Panc1 (cell line): ENCODE measurements around the gene STK16. TPM values are rescaled to one million over a fixed set of nuclear protein-coding genes. Genes with fewer than 3 reads are reported as not detected.
A peak's percentile ranks its signal among the peaks of the same experiment; 100 is the strongest.

Experiments
- ATAC-seq: fragments of 200-7000 bp; cut with Tn5 transposase; 2 replicates; pipeline ENCODE4 v1.9.1; 2020; ENCODE audit warnings: mild to moderate bottlenecking, moderate library complexity
- BruUV-seq: library from RNA; stranded (reverse); fragments of 400-500 nt; replicated peaks from 2 replicates; lab custom pipeline; 2021; lab: Mats Ljungman, UMichigan
- CTCF ChIA-PET: fragments of 300-600 bp; sonication (Branson Sonifier 250); formaldehyde crosslinking; loops from one replicate; lab custom pipeline; 2022; ENCODE audit warnings: antibody characterized with exemption; lab: Charles Lee
- POLR2A ChIA-PET: fragments of 300-600 bp; sonication (Branson Sonifier 250); formaldehyde crosslinking; loops from one replicate; lab custom pipeline; 2022; ENCODE audit warnings: antibody characterized with exemption; lab: Charles Lee
- DNase-seq: peaks from one replicate; pipeline ENCODE4 v3.0.0-alpha.2; 2010; ENCODE audit warnings: low read depth, low spot score
- H3K27ac ChIP-seq: 2 replicates; pipeline ENCODE4 v1.5.1; 2011; ENCODE audit warnings: mild to moderate bottlenecking, low read length, inconsistent platforms
- H3K27me3 ChIP-seq: fragments of 200-500 bp; sonication (Bioruptor generic); 2 replicates; pipeline ENCODE4 v1.6.0; 2014; ENCODE audit warnings: low read length, inconsistent platforms; ENCODE audit not compliant: control insufficient read depth, insufficient read depth
- H3K36me3 ChIP-seq: fragments of 200-500 bp; sonication (Bioruptor generic); 2 replicates; pipeline ENCODE4 v1.5.1; 2014; ENCODE audit warnings: inconsistent platforms, mild to moderate bottlenecking, low read length, moderate library complexity; ENCODE audit not compliant: control insufficient read depth, insufficient read depth
- H3K4me1 ChIP-seq: 2 replicates; pipeline ENCODE4 v1.5.1; 2011; ENCODE audit warnings: inconsistent platforms, mild to moderate bottlenecking, low read length, moderate library complexity; ENCODE audit not compliant: control insufficient read depth, insufficient read depth
- H3K4me3 ChIP-seq, 2 experiments: 2 replicates each; pipeline ENCODE4 v1.5.1; 2011 to 2012; ENCODE audit warnings: low read depth in 2 of 2, low read length in 2 of 2, mild to moderate bottlenecking in 2 of 2, inconsistent platforms in 1 of 2, moderate library complexity in 1 of 2
- H3K9me3 ChIP-seq: fragments of 200-500 bp; sonication (Bioruptor generic); 2 replicates; pipeline ENCODE4 v1.5.1; 2014; ENCODE audit warnings: low read depth, mild to moderate bottlenecking, inconsistent platforms, low read length, moderate library complexity; ENCODE audit not compliant: control insufficient read depth, insufficient read depth
- POLR2AphosphoS5 ChIP-seq: IDR thresholded peaks from 2 replicates; pipeline ENCODE4 v1.6.1; 2012; ENCODE audit warnings: mild to moderate bottlenecking, low read depth, low read length, moderate library complexity
- SIN3A ChIP-seq: IDR thresholded peaks from 2 replicates; pipeline ENCODE4 v1.6.1; 2012; ENCODE audit warnings: low read depth, mild to moderate bottlenecking, low read length, moderate library complexity, borderline replicate concordance; ENCODE audit not compliant: insufficient read depth
- TCF7L2 ChIP-seq: IDR thresholded peaks from 2 replicates; pipeline ENCODE4 v1.6.1; 2011; ENCODE audit warnings: mild to moderate bottlenecking, low read depth, low read length, inconsistent platforms
- in situ Hi-C: cut with HindIII; loops from 2 replicates; pipeline ENCODE4 v1.10.0; 2016; ENCODE audit warnings: low sequenced_read_pairs, low pct_unique_long_range_greater_than_20kb
- intact Hi-C: fragments of 100-400 bp; cut with micrococcal nuclease; formaldehyde crosslinking; loops from one replicate; pipeline ENCODE4 v1.10.0; 2022; ENCODE audit not compliant: unreplicated experiment
- total RNA-seq: library from RNA; stranded (reverse); gene quantifications from one replicate; pipeline ENCODE4 v1.2.1, GENCODE V29; 2021; ENCODE audit not compliant: unreplicated experiment
- TF ChIP-seq, protein P1 (sequence below): fragments of 450-650 bp; IDR thresholded peaks from 2 replicates; pipeline ENCODE4 v1.5.1; 2017; ENCODE audit warnings: mild to moderate bottlenecking
- TF ChIP-seq, protein P2 (sequence below), 2 experiments: IDR thresholded peaks; 2 replicates each; pipeline ENCODE4 v1.6.1; 2011 to 2012; ENCODE audit warnings: low read depth in 2 of 2, control low read depth in 1 of 2, low read length in 1 of 2, mild to moderate bottlenecking in 1 of 2, moderate library complexity in 1 of 2; ENCODE audit not compliant: insufficient read depth in 1 of 2

STK16 gene
- total RNA-seq, 1 experiment from 2014 or later, result 29.9 TPM

DNA sequence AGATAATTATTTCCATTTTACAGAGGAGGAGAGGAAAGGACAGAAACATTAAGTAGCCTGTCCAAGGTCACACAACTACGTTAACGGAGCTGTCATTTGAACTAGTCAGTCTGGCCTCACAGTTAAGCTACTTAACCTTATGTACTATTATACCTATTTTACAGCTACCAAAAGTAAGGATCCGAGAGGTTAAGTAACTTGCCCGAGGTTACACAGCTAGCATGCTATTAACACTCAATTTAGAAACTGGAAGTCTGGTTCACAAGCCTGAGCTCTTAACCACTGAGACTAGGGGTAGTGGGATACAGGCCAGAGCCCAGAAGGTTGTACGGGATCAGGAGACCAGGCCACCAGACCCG lies 511 bp upstream of the STK16 start:
- TF ChIP-seq TCF7L2 (no peak), SIN3A (no peak), POLR2AphosphoS5 (no peak)
- TF ChIP-seq, protein P1, sequence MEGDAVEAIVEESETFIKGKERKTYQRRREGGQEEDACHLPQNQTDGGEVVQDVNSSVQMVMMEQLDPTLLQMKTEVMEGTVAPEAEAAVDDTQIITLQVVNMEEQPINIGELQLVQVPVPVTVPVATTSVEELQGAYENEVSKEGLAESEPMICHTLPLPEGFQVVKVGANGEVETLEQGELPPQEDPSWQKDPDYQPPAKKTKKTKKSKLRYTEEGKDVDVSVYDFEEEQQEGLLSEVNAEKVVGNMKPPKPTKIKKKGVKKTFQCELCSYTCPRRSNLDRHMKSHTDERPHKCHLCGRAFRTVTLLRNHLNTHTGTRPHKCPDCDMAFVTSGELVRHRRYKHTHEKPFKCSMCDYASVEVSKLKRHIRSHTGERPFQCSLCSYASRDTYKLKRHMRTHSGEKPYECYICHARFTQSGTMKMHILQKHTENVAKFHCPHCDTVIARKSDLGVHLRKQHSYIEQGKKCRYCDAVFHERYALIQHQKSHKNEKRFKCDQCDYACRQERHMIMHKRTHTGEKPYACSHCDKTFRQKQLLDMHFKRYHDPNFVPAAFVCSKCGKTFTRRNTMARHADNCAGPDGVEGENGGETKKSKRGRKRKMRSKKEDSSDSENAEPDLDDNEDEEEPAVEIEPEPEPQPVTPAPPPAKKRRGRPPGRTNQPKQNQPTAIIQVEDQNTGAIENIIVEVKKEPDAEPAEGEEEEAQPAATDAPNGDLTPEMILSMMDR, result no peak
- TF ChIP-seq, protein P2, sequence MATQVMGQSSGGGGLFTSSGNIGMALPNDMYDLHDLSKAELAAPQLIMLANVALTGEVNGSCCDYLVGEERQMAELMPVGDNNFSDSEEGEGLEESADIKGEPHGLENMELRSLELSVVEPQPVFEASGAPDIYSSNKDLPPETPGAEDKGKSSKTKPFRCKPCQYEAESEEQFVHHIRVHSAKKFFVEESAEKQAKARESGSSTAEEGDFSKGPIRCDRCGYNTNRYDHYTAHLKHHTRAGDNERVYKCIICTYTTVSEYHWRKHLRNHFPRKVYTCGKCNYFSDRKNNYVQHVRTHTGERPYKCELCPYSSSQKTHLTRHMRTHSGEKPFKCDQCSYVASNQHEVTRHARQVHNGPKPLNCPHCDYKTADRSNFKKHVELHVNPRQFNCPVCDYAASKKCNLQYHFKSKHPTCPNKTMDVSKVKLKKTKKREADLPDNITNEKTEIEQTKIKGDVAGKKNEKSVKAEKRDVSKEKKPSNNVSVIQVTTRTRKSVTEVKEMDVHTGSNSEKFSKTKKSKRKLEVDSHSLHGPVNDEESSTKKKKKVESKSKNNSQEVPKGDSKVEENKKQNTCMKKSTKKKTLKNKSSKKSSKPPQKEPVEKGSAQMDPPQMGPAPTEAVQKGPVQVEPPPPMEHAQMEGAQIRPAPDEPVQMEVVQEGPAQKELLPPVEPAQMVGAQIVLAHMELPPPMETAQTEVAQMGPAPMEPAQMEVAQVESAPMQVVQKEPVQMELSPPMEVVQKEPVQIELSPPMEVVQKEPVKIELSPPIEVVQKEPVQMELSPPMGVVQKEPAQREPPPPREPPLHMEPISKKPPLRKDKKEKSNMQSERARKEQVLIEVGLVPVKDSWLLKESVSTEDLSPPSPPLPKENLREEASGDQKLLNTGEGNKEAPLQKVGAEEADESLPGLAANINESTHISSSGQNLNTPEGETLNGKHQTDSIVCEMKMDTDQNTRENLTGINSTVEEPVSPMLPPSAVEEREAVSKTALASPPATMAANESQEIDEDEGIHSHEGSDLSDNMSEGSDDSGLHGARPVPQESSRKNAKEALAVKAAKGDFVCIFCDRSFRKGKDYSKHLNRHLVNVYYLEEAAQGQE (IDR thresholded peaks at IDR 0.05; ENCODE audit: insufficient read depth in 1 of 2, low read depth in 2 of 2, low read length in 1 of 2), result no peak
- intact Hi-C loops, result no loop called here
- no peaks in the 10 kb centered on the region; the same call in 1 of the 2 replicates for H3K36me3 ChIP-seq
- no peaks in the 10 kb centered on the region for H3K27me3 ChIP-seq
- no peak for ATAC-seq
- no peak for DNase-seq
- BruUV-seq, result TSS peak; percentile 91
- H3K4me1 ChIP-seq, result peaks cover 34% of the 10 kb centered on the region
- POLR2A ChIA-PET, result interaction anchor here (0.5 to 1.5 kb wide), 6 partner anchors 10 to 255 kb away, joined by 3 to 11 read pairs (median 4); partner anchors contain the start of genes ANKZF1, ATG9A and TUBA4A
- no peaks in the 10 kb centered on the region for H3K9me3 ChIP-seq
- in situ Hi-C loops, result no loop called here
- CTCF ChIA-PET, result no interaction called here
- H3K27ac ChIP-seq, result peak overlapping the region; percentile 81
- H3K4me3 ChIP-seq, result peak overlapping the region; percentile 84 to 94

DNA sequence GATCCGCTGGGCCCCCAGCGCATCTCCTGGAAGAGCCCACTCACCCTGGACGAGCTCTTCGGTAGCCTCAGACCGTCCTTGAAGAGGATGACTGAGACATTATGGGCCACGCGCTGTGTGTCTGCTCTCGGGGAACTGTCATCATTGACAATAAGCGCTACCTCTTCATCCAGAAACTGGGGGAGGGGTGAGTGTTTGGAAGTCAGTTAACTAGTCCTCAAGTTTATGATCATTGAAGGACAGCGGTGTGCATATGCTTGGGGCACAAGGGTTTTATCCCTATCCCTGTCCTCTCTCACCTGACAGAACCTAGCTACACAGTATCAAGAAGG lies 586 bp downstream of the STK16 start:
- Histone ChIP-seq H3K4me1 (peaks cover 39% of the 10 kb centered on the region), H3K36me3 (no peaks in the 10 kb centered on the region; the same call in 1 of the 2 replicates), H3K4me3 (peak overlapping the region; percentile 84 to 94), H3K9me3 (no peaks in the 10 kb centered on the region), H3K27me3 (no peaks in the 10 kb centered on the region), H3K27ac (peak overlapping the region; percentile 81)
- in situ Hi-C loops, result no loop called here
- DNase-seq (no peak), ATAC-seq (no peak)
- intact Hi-C loops, result no loop called here
- no peak for TF ChIP-seq SIN3A
- TF ChIP-seq, protein P1, result no peak
- no peak for TF ChIP-seq TCF7L2
- TF ChIP-seq, protein P2 (IDR thresholded peaks at IDR 0.05; ENCODE audit: insufficient read depth in 1 of 2, low read depth in 2 of 2, low read length in 1 of 2), result no peak
- no peak for TF ChIP-seq POLR2AphosphoS5
- ChIA-PET POLR2A (interaction anchor here (0.5 to 1.5 kb wide), 4 partner anchors 16 to 325 kb away, joined by 4 to 11 read pairs (median 6); partner anchors contain the start of genes ANKZF1 and ATG9A), CTCF (interaction anchor here (1.2 kb wide), 1 partner anchor 16 kb away, joined by 6 read pairs; no protein-coding TSS in a partner anchor)
- BruUV-seq, result no TSS peak
